22Rv1 (cell line): Measurements from ENCODE around the gene NHLRC2.

Experiments
- H3K27ac ChIP-seq: fragments of 450-650 bp; 2 replicates; pipeline ENCODE4 v1.5.1; 2017
- CTCF ChIP-seq: fragments of 450-650 bp; IDR thresholded peaks from 2 replicates; pipeline ENCODE4 v1.5.1; 2017; ENCODE audit warnings: mild to moderate bottlenecking
- ZFX ChIP-seq: fragments of 450-650 bp; IDR thresholded peaks from 2 replicates; pipeline ENCODE4 v1.6.1; 2017; ENCODE audit warnings: antibody characterized with exemption, borderline replicate concordance

The NHLRC2 gene

GRCh38 chr10:113866551-113867394, 12.3 kb downstream of the NHLRC2 start:
- no peak overlapping the region for H3K27ac ChIP-seq
- no peak for TF ChIP-seq CTCF
- TF ChIP-seq ZFX = no peak

GRCh38 chr10:113867904-113868303, 13.4 kb downstream of the NHLRC2 start:
- no peak overlapping the region for H3K27ac ChIP-seq
- TF ChIP-seq CTCF (no peak), ZFX (no peak)

DNA sequence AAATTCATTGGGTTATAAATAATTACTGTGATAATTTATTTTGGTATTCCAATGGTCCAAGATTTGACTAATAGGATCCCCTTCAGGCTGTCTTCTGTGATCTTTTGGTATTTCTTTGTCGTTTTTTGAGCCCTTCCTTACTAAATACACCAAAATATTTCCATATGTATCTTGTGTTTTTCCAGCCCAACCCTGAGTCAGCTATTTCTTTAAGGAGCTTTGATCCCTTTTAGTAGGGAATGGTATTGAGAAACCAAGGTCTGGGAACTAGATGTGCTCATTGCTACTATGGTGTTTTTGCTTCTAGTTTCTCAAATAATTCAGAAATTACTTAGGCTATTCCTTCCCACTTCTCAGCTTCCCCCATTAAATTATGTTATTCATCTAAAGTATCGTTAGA, 15.3 kb downstream of the NHLRC2 start:
- H3K27ac ChIP-seq = no peak overlapping the region
- TF ChIP-seq ZFX (no peak), CTCF (no peak)

- no peak overlapping the region for H3K27ac ChIP-seq
- TF ChIP-seq ZFX (no peak), CTCF (peak; percentile 7; the same call in 1 of the 2 replicates)
These were observed 17.9 kb downstream of the NHLRC2 start for GRCh38 chr10:113872139-113873030.

GRCh38 chr10:113875212-113875611, 20.8 kb downstream of the NHLRC2 start:
- no peak overlapping the region for H3K27ac ChIP-seq
- TF ChIP-seq CTCF = no peak
- no peak for TF ChIP-seq ZFX

- no peak for TF ChIP-seq ZFX
- H3K27ac ChIP-seq = no peak overlapping the region
These were observed 22.0 kb downstream of the NHLRC2 start for GRCh38 chr10:113876461-113876860.

- TF ChIP-seq ZFX = no peak
- no peak overlapping the region for H3K27ac ChIP-seq
These were observed 25.2 kb downstream of the NHLRC2 start for GRCh38 chr10:113879691-113880090.

- H3K27ac ChIP-seq = no peak overlapping the region
- no peak for TF ChIP-seq ZFX
These were observed 25.8 kb downstream of the NHLRC2 start for GRCh38 chr10:113880236-113880635.
